ENCODE results near the gene PLCL1.
"Not testable (repeated sequence)": the region's sequence is repeated elsewhere in the genome, so short reads cannot be mapped to it uniquely, and the experiment has no call there.

The PLCL1 gene

DNA sequence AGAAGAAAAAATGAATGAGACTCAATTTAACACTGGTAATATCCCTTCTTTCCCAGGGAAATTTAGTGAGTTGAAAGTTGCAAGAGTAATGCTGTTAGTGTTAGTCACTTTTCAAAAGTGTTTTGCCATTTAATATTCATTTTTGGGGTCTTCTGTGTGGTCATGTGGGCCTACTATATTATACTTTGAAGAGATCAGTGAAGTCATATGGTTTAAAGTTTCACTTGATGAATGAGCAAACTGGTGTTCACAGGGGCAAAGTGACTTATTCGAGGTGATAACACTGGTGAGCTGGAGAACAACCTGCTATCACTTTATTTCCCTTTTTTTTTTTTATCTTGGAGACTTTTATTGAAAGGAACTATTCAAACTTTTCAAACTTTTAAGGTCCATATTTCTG is 196.0 kb downstream of the PLCL1 start:
- no peak for DNase-seq (ENCODE audit: low spot score)

DNA sequence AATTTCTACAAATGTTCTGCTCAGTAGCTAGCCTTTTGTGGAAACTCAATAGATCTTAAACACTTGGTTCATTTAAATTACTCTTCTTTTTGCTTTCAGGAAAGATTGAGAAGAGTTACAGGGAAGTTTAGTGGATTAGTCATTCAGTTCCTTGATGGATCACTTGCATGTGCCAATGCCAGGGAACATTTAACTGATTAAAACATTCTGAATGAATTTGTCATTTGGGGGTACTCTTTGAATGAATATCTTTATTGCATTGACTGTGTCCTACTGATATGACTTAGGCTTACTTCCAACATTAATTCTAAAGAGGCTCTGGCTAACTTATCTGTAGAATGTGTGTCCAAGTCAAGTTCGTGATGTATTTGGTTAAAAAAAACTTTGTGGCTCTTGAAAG is 199.8 kb downstream of the PLCL1 start:
- no peak for DNase-seq (ENCODE audit: low spot score)

DNA sequence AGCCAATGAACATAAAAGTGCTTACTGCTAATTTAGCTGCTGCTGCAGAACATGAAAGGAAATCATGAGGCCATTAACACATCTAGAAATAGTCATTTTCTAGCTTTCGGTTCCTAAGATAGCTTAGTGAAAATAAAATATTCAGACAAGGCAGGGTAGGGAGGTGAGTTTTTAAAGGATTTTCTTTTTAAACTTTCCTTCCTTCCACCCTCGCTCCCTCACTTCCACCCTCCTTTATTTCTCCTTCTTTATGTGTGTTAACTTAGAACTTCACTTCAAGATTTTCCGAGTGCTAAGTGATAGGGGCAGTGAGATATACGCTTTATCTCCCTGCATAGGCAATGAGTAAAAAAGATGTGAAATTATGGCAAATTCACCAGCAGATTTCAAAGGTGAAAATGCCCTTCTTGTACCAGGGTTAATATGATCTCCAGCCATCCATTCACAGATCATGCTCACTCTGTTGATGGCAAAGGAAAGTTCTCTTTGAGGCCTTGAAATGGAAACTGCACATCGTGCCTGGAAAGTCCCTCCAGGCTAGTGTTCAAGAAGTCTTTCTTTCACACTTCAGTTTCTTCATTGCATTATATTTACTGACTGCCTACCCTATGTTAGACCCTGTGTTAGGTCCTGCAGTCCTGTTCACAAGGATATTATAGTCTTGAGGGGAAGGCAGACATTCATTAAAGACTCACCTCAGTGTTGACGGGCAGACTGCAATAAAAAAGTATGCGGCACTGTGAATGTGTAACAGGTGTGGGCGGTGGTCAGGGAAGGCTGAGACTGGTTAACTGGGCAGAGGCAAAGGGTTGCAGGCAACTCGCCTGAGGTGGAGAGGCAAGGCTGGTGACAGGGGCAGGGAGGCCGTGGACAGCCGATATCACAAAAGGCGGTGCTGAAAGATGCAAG is 200.8 kb downstream of the PLCL1 start:
- DNase-seq (ENCODE audit: low spot score) = no peak

DNA sequence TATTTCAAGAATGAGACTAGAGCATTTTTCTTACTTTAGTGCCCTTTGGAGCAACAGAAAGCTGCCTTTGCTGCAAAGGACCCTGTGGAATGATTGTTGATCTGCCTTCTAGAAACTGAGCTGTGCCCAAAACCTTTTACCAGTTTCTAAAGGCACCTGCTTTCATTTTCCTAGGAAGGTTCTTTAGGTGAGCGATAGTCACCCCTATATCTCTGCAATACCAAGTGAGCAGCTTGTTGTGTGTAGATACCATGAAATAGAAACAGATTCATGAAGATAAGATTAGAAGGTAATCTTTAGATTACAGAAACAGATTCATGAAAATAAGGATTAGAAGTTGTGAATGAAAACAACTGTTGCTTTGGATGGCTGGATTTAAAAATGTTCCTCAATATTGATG is 202.3 kb downstream of the PLCL1 start:
- no peak for DNase-seq (ENCODE audit: low spot score)

DNA sequence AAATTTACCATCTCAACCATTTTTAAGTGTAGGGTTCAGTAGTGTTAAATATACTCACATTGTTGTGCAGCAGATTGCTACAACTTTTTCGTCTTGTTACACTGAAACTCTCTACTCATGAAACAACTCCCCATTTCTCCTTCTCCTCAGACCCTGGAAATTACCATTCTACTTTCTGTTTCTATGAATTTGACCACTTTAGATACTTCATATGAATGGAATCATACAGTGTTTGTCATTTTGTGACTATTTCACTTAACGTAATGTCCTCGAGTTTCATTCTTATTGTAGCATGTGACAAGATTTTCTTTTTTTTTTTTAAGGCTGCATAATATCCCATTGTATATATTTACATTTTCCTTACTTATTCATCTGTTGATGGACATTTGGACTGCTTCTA is 203.8 kb downstream of the PLCL1 start:
- no peak for DNase-seq (ENCODE audit: low spot score)

DNA sequence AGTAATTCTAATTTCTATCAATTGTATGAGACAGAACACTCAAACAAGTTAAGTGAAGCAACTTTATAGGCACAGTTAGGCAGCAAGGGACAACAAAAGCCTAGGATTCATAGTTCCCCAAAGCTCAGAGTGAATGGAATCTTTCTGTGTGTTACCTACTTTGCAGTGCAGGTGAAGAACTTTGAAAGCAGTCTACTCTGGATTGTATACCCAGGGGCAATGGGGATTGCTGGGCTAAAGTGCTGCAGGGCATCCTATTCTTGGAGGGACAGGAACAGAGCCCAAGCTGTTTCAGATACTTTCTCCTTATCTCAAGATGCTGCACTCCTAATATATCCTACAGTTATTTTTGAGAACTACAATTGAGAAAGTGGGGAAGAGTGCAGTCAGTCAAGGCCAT is 207.6 kb downstream of the PLCL1 start:
- no peak for DNase-seq (ENCODE audit: low spot score)

DNA sequence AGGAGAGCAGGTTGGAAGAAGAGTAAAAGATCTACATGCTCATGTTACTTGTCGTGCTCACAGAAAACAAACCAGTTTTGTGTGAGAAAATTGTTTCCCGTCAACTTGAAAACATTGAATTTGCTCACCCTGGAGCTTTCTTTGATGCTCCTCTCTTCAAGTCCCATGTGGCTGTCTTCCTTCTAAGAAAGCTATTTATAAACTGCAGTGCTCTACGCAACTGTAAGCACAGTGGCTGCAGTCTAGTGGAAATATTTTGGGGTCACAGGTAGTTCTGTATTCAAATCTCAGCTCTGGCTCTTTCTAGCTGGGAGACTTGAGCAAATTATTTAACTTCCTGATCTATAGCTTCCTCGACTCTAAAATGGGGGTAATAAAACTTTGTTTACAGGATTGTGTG is 211.8 kb downstream of the PLCL1 start:
- DNase-seq (ENCODE audit: low spot score) = no peak

DNA sequence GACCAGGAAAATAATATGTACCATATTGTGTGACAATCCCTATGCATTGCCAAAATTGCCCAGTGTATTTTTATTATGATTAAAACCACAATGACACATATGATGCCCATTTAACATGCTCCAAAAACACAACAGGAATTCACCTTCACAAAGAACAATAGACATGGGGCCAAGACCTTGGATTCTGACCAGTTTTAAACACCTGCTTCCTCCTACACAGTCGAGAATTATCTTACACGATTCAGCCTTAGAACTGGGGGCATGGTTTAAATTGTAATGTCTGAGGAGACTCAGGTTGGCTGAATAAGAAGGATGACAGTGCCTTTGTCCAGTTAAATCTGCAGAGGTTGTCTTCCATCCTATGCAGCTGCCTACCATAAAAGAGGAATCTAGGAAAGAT is 212.7 kb downstream of the PLCL1 start:
- DNase-seq (ENCODE audit: low spot score) = no peak

DNA sequence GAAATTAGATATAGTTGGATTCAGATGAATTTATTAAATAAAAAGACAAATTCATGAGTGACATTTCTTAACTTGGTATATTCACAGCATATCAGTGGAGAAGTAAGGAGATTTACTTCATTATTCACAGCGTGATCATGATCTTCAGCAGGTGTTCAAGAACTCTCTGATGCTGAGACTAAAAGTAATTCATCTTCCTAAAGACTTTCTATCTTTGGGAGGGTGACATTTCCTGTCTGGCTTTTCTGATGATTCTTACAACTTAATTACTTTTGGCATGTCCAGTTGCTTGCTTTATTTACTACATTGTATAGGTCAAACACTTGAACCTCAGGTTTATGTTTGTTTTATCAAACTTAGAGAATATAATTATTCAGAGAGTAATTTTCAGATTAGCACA is 224.6 kb downstream of the PLCL1 start:
- no peak for DNase-seq (ENCODE audit: low spot score)

DNA sequence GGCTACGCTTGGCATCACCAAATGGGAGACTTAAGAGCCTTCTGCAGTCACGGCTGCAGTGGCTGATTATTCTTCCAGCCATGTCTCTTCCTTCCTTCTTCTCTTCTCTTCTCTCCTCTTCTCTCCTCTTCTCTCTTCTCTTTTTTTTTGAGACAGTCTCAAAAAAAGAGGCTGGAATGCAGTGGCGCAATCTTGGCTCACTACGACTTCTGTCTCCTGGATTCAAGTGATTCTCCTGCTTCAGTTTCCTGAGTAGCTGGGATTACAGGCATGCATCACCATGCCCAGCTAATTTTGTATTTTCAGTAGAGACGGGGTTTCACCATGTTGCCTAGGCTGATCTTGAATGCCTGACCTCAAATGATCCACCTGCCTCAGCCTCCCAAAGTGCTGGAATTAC is 225.2 kb downstream of the PLCL1 start:
- DNase-seq (ENCODE audit: low spot score) = not testable (repeated sequence)

DNA sequence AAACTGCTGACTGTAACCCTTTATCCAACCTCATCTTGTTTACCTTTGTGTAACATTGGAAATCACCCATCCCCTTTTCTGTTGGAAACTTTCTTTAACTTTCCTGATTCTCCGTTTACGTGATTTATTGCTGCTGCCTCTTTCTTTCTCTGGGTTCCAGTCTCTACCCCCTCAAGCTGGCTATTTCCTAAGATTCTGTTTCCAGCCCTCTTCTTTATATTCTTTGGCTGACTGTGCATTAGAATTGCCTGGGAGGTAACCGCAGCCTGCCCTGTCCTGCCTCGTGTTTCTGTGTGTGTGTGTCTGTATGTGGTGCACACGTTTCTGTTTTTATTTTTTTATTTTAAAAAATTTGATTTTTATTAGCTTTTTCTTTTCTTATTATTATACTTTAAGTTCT is 229.2 kb downstream of the PLCL1 start:
- DNase-seq (ENCODE audit: low spot score) = no peak

DNA sequence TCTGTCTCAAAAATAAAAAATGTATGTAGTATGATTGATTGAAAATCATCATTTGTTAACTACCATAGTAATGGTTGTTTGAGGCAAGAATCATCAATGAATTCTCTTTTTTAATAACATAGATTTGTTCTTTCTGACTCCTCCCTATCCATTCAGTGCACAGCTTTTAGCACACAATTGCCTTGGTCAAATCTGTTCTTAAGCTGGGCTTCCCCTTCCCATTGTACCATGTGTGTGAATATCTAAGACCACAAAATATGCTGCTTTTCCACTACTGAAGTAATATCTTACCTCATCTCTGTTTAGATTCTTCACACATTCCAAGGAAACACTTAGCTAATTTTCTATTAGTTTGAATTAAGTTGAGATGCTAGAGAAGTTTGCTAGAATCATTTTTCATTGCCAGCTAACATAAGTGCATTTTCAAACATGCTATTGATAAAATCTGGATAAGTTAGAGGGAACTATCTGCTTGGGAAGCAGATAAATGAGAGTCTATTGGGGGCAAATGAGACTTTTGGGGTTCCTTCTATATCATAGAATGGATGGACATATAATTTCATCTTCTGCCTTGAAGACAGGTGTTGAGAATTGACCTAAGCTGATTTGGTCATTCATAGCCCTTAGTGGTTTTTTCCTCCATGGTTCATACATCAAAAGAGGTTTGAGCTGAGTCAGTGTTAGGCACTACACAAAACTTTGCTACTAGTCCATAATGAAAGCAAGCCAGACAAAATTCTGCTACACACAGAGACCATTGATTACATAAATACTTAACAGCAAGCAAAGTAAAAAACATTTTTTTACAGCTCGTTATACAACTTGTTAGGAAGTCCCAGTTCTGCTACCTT is 231.9 kb downstream of the PLCL1 start:
- DNase-seq (ENCODE audit: low spot score) = no peak

DNA sequence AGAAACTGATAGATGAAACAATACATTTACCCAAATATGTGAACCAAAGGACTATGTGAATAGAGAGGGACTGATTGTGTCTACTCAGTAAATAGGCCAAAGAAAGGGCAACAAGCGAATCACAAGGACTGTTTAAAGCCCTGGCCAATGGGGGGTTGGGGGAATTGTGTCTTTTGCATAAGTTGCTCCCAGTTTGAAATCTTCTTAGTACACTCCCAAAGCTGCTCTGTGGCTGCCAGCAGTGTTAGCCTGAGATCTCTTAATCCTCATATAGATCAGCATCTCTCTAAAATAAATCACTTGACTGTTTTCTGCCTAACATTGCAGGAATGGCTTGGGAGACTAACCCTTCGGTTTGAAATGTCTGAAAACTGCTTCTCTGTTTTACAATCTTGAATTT is 236.4 kb downstream of the PLCL1 start:
- no peak for DNase-seq (ENCODE audit: low spot score)

DNA sequence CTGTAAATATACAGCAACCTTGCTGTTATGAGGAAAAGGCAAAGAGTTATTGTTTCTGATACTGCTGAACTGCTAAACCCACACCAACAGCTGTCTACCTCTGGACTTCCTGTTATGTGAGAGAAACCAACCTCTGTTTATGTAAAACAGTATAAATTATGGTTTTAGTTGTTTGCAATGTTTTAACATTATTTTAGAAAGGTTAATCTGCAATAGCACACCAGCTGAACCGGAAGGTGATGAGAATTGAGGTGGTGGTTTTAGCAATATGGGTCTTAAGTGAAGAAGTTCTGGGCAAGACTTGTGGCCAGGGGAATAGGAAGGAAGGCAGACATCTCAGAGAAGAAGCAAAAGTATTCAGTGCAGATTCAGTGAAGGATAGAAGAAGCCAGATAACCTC is 237.8 kb downstream of the PLCL1 start:
- DNase-seq (ENCODE audit: low spot score) = no peak

DNA sequence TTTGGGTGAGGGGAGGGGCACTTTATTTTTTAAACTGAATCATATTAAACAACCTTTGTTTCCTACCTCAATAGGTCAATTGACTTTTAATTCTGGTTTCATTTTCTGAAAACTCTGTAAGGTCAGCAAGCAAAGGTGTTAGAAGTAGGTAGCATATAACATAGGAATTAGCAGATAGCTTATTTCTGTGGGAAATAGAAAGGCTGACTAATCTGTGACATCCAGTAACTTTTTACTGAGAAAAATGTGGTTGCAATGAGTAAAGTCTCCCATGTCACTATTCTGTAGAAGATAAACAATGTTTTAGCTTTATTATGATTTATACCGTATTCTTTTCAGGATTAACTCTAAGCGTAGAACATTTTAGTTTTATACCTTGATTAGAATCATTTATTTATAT is 240.4 kb downstream of the PLCL1 start:
- DNase-seq (ENCODE audit: low spot score) = no peak

DNA sequence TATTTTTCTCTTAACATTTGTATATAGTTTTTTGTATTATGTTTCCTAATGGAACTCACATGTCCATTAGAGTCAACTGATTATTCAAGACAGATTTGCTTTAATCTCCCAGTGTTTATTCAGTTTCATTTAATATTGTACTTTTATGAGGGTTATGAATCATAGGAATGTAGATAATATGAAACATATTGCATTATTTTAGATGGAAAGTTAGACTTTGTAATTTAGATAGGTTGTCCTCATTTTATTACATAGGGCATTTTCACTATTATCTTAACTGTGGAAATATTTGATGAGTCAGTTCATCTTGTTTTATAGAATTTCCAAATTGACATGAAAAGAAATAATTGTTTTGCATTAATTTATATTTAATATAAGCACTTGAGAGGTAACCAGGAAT is 240.8 kb downstream of the PLCL1 start:
- DNase-seq (ENCODE audit: low spot score) = no peak

DNA sequence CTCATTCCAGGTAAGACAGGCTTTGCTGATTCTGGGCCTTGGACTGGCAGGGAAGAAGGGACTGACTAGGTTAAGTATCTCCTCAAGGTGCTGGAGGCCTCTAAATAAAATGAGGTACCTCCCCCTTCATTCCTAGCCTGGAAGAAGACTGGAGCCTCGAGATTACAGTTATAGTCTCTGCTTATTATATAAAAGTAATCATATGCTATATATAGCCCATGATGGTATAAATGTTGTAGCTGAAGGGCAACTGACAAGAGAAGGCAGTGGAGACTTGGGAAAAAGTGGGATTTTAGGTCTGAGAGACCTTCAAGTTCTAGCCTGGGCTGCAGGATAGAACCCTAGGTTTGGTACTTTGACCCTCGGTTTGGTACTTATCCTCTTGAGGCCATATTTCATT is 248.3 kb downstream of the PLCL1 start:
- DNase-seq (ENCODE audit: low spot score) = no peak

DNA sequence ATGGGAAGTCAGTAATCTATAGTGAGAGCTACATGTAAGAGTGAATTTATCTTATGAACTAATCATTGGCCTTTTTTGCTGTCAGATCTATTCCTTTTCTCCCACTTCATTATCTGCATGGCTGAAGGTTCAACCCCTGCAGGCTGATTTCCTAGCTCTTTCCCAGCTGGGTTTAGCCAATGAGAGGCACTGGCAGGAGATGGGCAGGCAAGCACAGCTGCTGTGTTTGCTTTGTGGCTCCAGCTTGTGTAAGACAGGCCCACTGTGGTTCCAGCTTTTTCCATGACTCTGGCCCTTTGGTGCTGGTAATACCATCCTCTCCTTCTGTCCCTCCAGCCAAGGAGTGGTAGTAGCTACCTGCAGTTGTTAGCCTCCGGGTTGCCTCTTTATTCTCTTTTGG is 248.8 kb downstream of the PLCL1 start:
- no peak for DNase-seq (ENCODE audit: low spot score)

DNA sequence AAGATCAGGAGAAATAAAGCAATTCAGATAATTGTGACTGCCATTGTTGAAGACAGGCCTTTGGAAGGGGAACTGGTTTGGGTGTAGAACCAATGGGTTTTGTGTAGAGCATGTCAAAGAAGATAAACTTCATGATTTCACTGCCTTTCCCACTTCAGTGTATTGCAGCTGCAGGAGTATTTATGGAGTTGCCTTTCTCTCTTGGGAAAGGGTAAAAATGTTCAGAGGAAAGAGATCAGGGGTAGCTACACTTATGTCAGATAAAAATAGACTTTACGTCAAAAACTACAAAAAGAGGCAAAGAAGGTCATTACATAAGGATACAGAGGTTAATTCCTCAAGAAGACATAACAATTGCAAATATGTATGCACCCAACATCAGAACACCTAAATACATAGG is 249.4 kb downstream of the PLCL1 start:
- DNase-seq (ENCODE audit: low spot score) = no peak

DNA sequence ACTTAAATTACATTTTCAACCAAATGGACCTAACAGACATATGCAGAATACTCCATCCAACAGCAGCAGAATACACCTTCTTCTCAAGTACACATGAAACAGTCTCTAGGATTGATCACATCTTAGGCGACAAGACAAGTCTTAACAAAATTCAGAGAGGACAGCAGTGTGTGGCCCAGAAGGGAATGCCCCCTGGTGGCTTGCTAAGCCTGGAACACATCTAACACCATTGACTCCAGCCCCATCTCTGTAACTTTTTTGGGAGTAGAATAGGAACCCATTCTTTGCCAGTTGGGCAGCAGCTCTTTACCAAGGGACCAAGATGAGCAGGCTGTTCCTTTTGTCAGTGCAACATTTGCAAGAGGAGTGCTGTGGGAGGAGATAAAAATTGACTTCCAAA is 249.9 kb downstream of the PLCL1 start:
- no peak for DNase-seq (ENCODE audit: low spot score)

DNA sequence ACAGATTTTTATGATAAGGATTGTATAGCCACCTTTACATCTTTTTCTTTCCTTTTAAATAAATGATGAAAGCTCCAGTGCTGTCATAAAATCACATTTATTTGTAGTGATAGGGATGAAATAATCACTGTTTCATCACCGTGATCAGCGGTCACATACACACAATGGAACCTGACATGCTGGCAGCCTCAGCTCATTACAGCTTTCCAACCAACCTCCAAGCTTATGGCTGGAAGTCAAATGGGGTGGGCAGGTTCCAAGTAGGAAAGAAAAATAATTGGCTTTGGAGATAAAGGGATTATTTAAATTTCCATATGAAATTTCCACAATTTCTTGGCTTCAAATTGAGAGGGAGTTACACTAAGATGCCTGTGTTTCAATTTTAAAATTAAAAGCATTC is 251.3 kb downstream of the PLCL1 start:
- DNase-seq (ENCODE audit: low spot score) = no peak

DNA sequence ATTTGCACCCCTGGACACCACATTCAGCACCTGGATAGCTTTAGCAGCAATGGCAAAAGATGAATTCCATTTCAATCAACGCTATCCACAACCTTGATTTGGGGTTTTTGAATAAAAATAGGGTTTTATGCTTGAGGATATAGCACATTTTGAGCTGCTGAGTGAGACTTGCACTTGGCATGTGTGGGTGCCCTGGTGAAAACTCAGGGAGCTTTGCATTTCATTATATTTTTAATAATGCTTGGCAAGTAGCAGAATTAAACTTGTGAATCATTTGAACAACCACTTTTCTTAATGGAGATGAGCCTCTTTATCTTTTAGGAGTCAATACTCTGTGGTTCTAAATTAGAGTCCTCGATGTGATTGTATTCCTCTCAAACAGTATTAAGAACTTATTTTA is 252.4 kb downstream of the PLCL1 start:
- no peak for DNase-seq (ENCODE audit: low spot score)

DNA sequence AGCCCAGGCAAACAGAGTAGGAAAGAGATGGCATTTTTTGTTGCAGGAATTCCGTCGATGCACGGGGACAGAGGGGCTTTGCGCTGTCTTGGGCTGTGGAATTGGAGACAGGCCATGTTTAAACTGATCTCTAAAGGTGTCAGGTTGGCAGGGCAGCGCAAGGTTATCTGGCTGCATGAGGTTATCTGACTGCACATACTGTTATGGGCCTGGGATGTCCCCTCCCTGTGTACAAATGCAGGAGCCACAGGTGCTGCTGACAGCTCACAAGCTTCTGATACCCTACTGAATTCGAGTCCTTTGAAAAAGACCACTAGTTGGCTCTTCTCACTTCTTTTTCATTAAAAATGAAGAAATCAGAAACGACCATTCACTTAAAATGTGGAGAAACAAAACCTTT is 255.4 kb downstream of the PLCL1 start:
- no peak for DNase-seq (ENCODE audit: low spot score)
